Heart right ventricle (tissue), 16 donors: ENCODE data around the gene MPP2. TPM values are rescaled to one million over a fixed set of nuclear protein-coding genes. Genes with fewer than 3 reads are reported as not detected.
"Not testable (repeated sequence)": the region's sequence is repeated elsewhere in the genome, so short reads cannot be mapped to it uniquely, and the experiment has no call there.

Experiments used
- ATAC-seq, 8 donors: fragments of 200-7000 bp; cut with Tn5 transposase; one replicate each; pipeline ENCODE4 v1.9.1; 2020; ENCODE audit warnings: mild to moderate bottlenecking in 8 of 8, moderate library complexity in 8 of 8, moderate number of reproducible peaks in 1 of 8
- DNase-seq, 2 donors: peaks; one replicate each; pipeline ENCODE4 v3.0.0-alpha.2; 2020
- H3K27ac ChIP-seq, 10 donors: fragments of 200-600 bp; sonication (generic) in 2 of 10; one replicate each; pipeline versions ENCODE4 v1.5.0 to v1.8.0; 2020 to 2022; ENCODE audit warnings: mild to moderate bottlenecking in 3 of 10
- H3K27me3 ChIP-seq, 7 donors: fragments of 200-600 bp; one replicate each; pipeline ENCODE4 v1.8.0; 2021 to 2022; ENCODE audit warnings: mild to moderate bottlenecking in 2 of 7
- H3K36me3 ChIP-seq, 9 donors: fragments of 200-600 bp; sonication (generic) in 1 of 9; one replicate each; pipeline versions ENCODE4 v1.5.0 to v1.8.0; 2020 to 2022; ENCODE audit warnings: mild to moderate bottlenecking in 2 of 9
- H3K4me1 ChIP-seq, 9 donors: fragments of 200-600 bp; sonication (generic) in 1 of 9; one replicate each; pipeline versions ENCODE4 v1.5.0 to v1.8.0; 2020 to 2022; ENCODE audit warnings: mild to moderate bottlenecking in 4 of 9
- H3K4me3 ChIP-seq, 10 donors: fragments of 200-600 bp; sonication (generic) in 2 of 10; one replicate each; pipeline versions ENCODE4 v1.5.0 to v1.8.0; 2020 to 2022; ENCODE audit warnings: mild to moderate bottlenecking in 7 of 10, moderate library complexity in 2 of 10
- H3K9me3 ChIP-seq, 11 donors: fragments of 200-600 bp in 10 of 11; sonication (generic) in 2 of 11; one replicate each; pipeline versions ENCODE4 v1.5.0 to v1.8.0; 2013 to 2022; ENCODE audit warnings: mild to moderate bottlenecking in 2 of 11, control low read depth in 1 of 11, moderate library complexity in 1 of 11
- CTCF ChIP-seq, 9 donors: fragments of 200-600 bp; sonication (generic) in 2 of 9; IDR thresholded peaks; one replicate each; pipeline versions ENCODE4 v1.5.0 to v1.8.0; 2021 to 2022; ENCODE audit warnings: antibody characterized with exemption in 9 of 9, mild to moderate bottlenecking in 5 of 9, moderate library complexity in 1 of 9
- WGBS, 2 donors: extraction: QIAGEN DNeasy Blood & Tissue Kit; methylation state at CpG; one replicate each; pipeline ENCODE4 v1.1.7; 2013; ENCODE audit warnings: inconsistent platforms in 1 of 2; 5-methylcytosine and 5-hydroxymethylcytosine counted together
- intact Hi-C, 10 donors: fragments of 100-400 bp; cut with DNase I; formaldehyde crosslinking; loops; one replicate each; pipeline versions ENCODE4 v1.11.1 to v1.14.2; 2022
- polyA plus RNA-seq, 2 donors: library from polyadenylated mRNA; stranded (reverse); fragments of 200-250 nt; gene quantifications; one replicate each; pipeline ENCODE4 v1.2.3, GENCODE V29; 2013
- total RNA-seq, 10 donors: library from RNA; stranded (reverse); fragmentation: NEBNext Ultra II Directional in 3 of 10; extraction: Animal tissue kit (Norgen Biotek cat#: 25700) in 3 of 10; gene quantifications; one replicate each; pipeline versions ENCODE4 v1.2.1 to v1.2.4, GENCODE V29; 2021 to 2023
- donor health status: Arrhythmogenic right ventricular cardiomyopathy.
- donor health status: ischemic (EF 13 %, LVEDD 7.1; RV severe dilation, severe dysfunction).
- donor health status: healthy with polysubstance abuse.
- donor health status: DM: no; HTN: yes; CAD: no.
- donor health status: DM: no; HTN: no; CAD: no.
- donor health status: ischemic (EF 25% LVEDD 6.9; RV normal size, moderate dysfunction).
- donor health status: ischemic (EF 25% LVEDD 5.7; RV mildly dilated, moderate dysfunction).
- donor health status: healthy.
- donor health status: DM: yes; HTN: yes; CAD: no.
- donor health status: Ischemic cardiomyopathy.
- donor health status: ischemic (EF 35%, LVEDD 5.7; RV mildly dilated, moderate dysfunction).
- donor health status: nonischemic (EF 11% LVEDD 7.7; RV severe dilation, severe dysfunction).
- donor health status: DM: yes; HTN: yes; CAD: no.
- donor health status: PGD.
- donor health status: ischemic (EF 29% LVEDD 5.4; RV normal size, mild dysfunction).
- donor health status: nonischemic (EF 23%, LVEDD 6.1; RV moderate dilation, normal function).

Gene MPP2
- total and polyA plus RNA-seq, 12 donors, result 5.0 to 20.7 (median 12.9) TPM

GRCh38 chr17:43900183-43900857, 7.0 kb downstream of the MPP2 start:
- peak; percentile 90 to 98 (median 97) for ATAC-seq
- Histone ChIP-seq H3K9me3 (no peaks in the 10 kb centered on the region), H3K36me3 (peaks cover 0 to 38% (median 0%) of the 10 kb centered on the region in 9 donors), H3K4me3 (peak overlapping the region; percentile 25 to 61 (median 50)), H3K4me1 (peaks cover 0 to 25% (median 18%) of the 10 kb centered on the region in 9 donors), H3K27me3 (peaks cover 0 to 3% (median 0%) of the 10 kb centered on the region in 7 donors), H3K27ac (no peak overlapping the region)
- 1 to 3% methylated on average over 31 of the region's 31 CpGs for WGBS, 2 donors
- intact Hi-C loops, result no loop called here
- no peak for TF ChIP-seq CTCF (IDR thresholded peaks at IDR 0.05)
- peak; percentile 89 to 91 for DNase-seq

DNA sequence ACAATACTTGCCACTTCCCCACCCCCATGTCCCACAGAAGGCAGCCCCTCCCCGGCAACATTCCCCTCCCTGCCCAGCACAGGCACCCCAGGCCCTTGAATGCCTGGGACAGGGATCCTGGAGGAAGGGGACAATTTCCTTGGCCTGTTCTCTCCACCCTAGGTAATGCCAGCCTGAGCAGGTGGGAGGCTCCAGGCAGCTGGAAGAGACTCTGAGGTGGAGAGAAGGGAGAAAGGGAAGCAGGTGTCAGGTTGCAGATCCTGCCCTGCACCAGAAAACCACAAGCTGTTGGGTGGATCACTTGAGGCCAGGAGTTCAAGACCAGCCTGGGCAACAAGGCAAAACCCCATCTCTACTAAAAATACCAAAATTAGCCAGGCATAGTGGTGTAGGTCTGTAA, 8.9 kb downstream of the MPP2 start:
- Histone ChIP-seq H3K9me3 (no peaks in the 10 kb centered on the region), H3K4me3 (no peak overlapping the region), H3K36me3 (peaks cover 0 to 38% (median 0%) of the 10 kb centered on the region in 9 donors), H3K27ac (no peak overlapping the region), H3K27me3 (no peaks in the 10 kb centered on the region), H3K4me1 (peaks cover 0 to 22% (median 17%) of the 10 kb centered on the region in 9 donors)
- no peak for DNase-seq
- no peak for ATAC-seq
- intact Hi-C loops, result no loop called here
- no peak for TF ChIP-seq CTCF (IDR thresholded peaks at IDR 0.05)
- WGBS, 2 donors, result 59 to 83% methylated on average over 1 of the region's 1 CpG

DNA sequence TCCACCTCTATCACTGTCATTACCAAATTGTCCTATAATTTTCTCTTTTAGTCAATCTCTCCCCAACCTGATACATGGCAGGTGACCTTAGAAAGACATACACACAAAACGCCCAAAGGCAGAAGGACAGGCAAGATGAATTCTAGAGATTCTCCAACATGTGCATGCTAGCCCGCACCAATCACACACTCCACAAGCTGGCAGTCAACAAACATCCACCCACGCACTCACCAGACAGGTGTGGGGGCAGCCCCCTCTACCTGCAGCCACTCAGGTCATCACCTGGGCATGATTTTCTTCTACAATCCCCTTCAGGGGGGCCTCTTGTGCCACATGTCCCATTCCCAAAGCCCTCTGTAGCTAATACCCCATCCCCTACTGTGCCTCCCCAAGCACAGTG, 9.5 kb downstream of the MPP2 start:
- H3K27ac ChIP-seq, result no peak overlapping the region
- no peak overlapping the region for H3K4me3 ChIP-seq
- 90 to 99% methylated on average over 3 of the region's 3 CpGs for WGBS, 2 donors
- peaks cover 0 to 40% (median 0%) of the 10 kb centered on the region in 9 donors for H3K36me3 ChIP-seq
- ATAC-seq (no peak), DNase-seq (no peak)
- TF ChIP-seq CTCF (IDR thresholded peaks at IDR 0.05), result no peak
- H3K4me1 ChIP-seq, result peaks cover 0 to 22% (median 17%) of the 10 kb centered on the region in 9 donors
- no peaks in the 10 kb centered on the region for H3K27me3 ChIP-seq
- H3K9me3 ChIP-seq, result no peaks in the 10 kb centered on the region
- intact Hi-C loops, result no loop called here

DNA sequence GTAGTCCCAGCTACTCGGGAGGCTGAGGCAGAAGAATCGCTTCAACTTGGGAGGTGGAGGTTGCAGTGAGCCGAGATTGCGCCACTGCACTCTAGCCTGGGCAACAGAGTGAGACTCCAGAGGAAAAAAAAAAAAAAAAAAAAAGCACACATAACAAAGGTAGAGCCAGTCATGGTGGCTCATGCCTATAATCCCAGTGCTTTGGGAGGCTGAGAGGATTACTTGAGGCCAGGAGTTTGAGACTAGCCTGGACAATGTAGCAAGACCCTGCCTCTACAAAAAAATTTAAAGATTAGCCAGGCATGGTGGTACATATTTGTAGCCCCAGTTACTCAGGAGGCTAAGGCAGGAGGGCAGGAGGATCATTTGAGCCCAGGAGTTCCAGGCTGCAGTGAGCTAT, 12.8 kb downstream of the MPP2 start:
- ATAC-seq, intact Hi-C loops, H3K4me1 ChIP-seq, H3K27ac ChIP-seq, H3K4me3 ChIP-seq, H3K9me3 ChIP-seq, DNase-seq, H3K27me3 ChIP-seq: not testable (repeated sequence)
- peaks cover 0 to 53% (median 0%) of the 10 kb centered on the region in 9 donors for H3K36me3 ChIP-seq
- 88 to 100% methylated on average over 4 of the region's 4 CpGs for WGBS, 2 donors

- WGBS, 2 donors, result 49% methylated on average over 4 of the region's 4 CpGs
- no peaks in the 10 kb centered on the region for H3K9me3 ChIP-seq
- ATAC-seq, result no peak
- no peak for TF ChIP-seq CTCF (IDR thresholded peaks at IDR 0.05)
- H3K36me3 ChIP-seq, result peaks cover 0 to 47% (median 0%) of the 10 kb centered on the region in 9 donors
- no peak for DNase-seq
- intact Hi-C loops, result no loop called here
- H3K4me3 ChIP-seq, result no peak overlapping the region
- no peaks in the 10 kb centered on the region for H3K27me3 ChIP-seq
- H3K4me1 ChIP-seq, result no peaks in the 10 kb centered on the region
- H3K27ac ChIP-seq, result no peak overlapping the region
Measured at GRCh38 chr17:43892647-43892952, 14.7 kb downstream of the MPP2 start.
